Peyer's patch (tissue), 4 donors: ENCODE measurements around the gene ANO9. TPM values are rescaled to one million over a fixed set of nuclear protein-coding genes. Genes with fewer than 3 reads are reported as not detected.

ENCODE experiments used
- DNase-seq, 3 donors: peaks; one replicate each; pipeline ENCODE4 v3.0.0-alpha.2; 2017 to 2019
- H3K27ac ChIP-seq, 4 donors: fragments of 200-600 bp; sonication (generic); one replicate each; pipeline ENCODE4 v1.5.1; 2016 to 2019
- H3K27me3 ChIP-seq, 2 donors: fragments of 200-600 bp; sonication (generic); one replicate each; pipeline ENCODE4 v1.5.1; 2019
- H3K36me3 ChIP-seq, 3 donors: fragments of 200-600 bp; sonication (generic); one replicate each; pipeline ENCODE4 v1.5.1; 2016 to 2019
- H3K4me1 ChIP-seq, 4 donors: fragments of 200-600 bp; sonication (generic); one replicate each; pipeline ENCODE4 v1.5.1; 2016 to 2019
- H3K4me3 ChIP-seq, 4 donors: fragments of 200-600 bp; sonication (generic); 1 replicate in 3 of 4; 2 replicates in 1 of 4; pipeline ENCODE4 v1.5.1; 2016 to 2019; ENCODE audit warnings: mild to moderate bottlenecking in 1 of 4
- H3K9me3 ChIP-seq, 4 donors: fragments of 200-600 bp; sonication (generic); one replicate each; pipeline ENCODE4 v1.5.1; 2016 to 2019; ENCODE audit warnings: mild to moderate bottlenecking in 1 of 4
- CTCF ChIP-seq, 6 experiments: fragments of 450-650 bp in 4 of 6; fragments of 200-600 bp in 2 of 6; sonication (generic) in 1 of 6; IDR thresholded peaks; one replicate each; pipeline ENCODE4 v1.5.1; 2017 to 2019; ENCODE audit warnings: antibody characterized with exemption in 6 of 6, mild to moderate bottlenecking in 3 of 6, moderate library complexity in 1 of 6
- POLR2A ChIP-seq, 2 donors: fragments of 450-650 bp; IDR thresholded peaks; one replicate each; pipeline ENCODE4 v1.5.1; 2017; ENCODE audit warnings: antibody characterized with exemption in 2 of 2, mild to moderate bottlenecking in 2 of 2, moderate library complexity in 2 of 2
- total RNA-seq, 4 donors: library from RNA; depleted of rRNA; stranded (reverse); fragments of >200 nt; gene quantifications; one replicate each; pipeline ENCODE4 v1.1.0, GENCODE V29; 2016

The ANO9 gene
- total RNA-seq, 4 donors from 2014 or later: 161 to 474 (median 254) TPM

DNA sequence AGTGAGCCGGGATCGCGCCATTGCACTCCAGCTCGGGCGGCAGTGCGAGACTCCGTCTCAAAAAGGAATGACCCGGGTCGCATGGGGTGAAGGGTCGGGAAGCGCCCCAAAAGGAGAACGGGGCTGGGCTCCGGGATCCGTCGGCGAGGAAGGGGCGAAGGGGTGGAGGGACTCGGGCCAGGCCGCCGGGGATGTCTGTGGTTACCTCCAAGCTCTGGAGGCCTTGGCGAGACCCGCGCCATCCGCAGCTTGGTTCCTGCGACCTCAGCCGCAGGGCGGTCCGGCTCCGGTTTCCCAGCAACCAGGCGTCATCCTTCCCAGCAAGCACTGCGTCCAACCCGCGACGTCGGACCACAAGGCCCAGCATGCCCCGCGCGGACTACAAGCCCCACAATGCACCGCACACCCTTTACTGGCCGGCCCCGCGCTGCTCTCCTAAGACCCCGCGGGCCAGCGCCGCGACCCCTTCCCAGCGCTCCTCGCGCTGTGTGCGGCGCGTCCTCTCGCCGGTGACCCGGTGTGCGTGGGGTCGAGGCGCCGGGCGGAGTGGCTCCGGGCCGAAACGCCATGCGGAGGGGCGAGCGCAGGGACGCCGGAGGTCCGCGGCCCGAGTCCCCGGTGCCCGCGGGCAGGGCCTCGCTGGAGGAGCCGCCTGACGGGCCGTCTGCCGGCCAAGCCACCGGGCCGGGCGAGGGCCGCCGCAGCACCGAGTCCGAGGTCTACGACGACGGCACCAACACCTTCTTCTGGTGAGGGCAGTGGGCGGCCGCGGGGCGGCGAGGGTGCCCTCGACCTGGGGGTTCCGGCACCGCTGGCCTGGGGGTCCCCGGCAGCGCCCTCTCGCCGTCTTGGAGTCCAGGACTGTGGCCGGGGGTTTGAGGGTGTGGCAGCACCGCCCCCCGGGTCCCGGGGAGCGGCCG, 8.3 kb upstream of the ANO9 start, which contains the start of gene PTDSS2:
TSS of gene PTDSS2 (plus strand) at position 391 of the 920 bp plus-strand sequence. CDS start at position 568, 177 bp downstream.
- H3K9me3 ChIP-seq: no peaks in the 10 kb centered on the region
- DNase-seq: peak; percentile 96 to 98 (median 97)
- H3K27ac ChIP-seq: peak within 1 kb of the TSS; percentile 90 to 97 (median 93)
- H3K36me3 ChIP-seq: peaks cover 0 to 15% (median 0%) of the 10 kb centered on the region in 3 donors
- peak within 1 kb of the TSS; percentile 80 to 99 (median 93) for H3K4me3 ChIP-seq
- no peaks in the 10 kb centered on the region for H3K27me3 ChIP-seq
- peak in 1 of 6 experiments; percentile 27 for TF ChIP-seq CTCF (IDR thresholded peaks at IDR 0.05)
- peak; percentile 44 to 58 for TF ChIP-seq POLR2A (IDR thresholded peaks at IDR 0.05)
- peaks cover 0 to 34% (median 10%) of the 10 kb centered on the region in 4 donors for H3K4me1 ChIP-seq

DNA sequence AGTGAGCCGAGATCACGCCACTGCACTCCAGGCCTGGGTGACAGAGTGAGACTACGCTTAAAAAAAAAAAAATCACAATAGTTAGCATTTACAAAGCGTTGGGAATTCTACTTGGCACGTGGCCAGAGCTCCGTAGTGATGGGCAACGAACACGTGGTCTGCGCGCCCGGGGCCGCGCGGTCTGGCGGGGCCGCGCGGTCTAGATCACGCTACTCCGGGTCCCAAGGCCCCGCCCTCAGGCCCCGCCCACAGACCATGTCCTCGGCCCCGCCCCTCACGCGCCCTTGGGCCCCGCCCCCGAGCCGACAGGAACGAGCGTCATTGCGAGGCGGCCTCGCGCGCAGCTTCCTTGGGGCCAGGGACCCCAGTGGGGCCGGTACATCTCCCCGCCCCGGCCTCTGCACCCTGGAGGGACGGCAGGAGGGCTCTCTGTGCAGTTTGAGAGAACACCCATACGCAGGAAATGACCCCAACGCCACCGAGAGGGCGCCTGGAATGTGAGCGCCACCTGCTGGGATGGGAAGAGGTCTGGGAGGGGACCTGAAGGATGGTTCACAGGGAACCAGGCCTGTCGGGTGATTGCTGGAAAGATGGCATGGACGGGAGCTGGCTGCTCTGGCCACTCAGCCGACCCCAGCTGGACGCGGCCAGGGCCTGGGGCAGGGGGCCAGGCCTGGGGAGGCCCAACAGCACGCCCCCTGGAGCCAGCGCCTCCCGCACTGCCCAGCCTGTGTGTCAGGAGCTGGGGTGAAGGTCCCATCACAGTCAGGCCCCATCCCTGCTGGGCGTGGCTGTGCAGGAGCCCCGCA, 6.3 kb upstream of the ANO9 start:
- TF ChIP-seq POLR2A (IDR thresholded peaks at IDR 0.05) (peak; percentile 70 to 78), CTCF (IDR thresholded peaks at IDR 0.05) (peak; percentile 74 to 98 (median 88))
- Histone ChIP-seq H3K36me3 (peaks cover 0 to 4% (median 0%) of the 10 kb centered on the region in 3 donors), H3K27me3 (no peaks in the 10 kb centered on the region), H3K27ac (peak overlapping the region; percentile 91 to 97 (median 94)), H3K4me1 (peaks cover 0 to 46% (median 10%) of the 10 kb centered on the region in 4 donors), H3K4me3 (peak overlapping the region; percentile 50 to 64 (median 60)), H3K9me3 (no peaks in the 10 kb centered on the region)
- DNase-seq: peak; percentile 98 to 99 (median 99)

GRCh38 chr11:446891-447290, 5.1 kb upstream of the ANO9 start:
- Histone ChIP-seq H3K36me3 (no peaks in the 10 kb centered on the region), H3K27ac (peak overlapping the region in 3 of 4 donors; percentile 91 to 97 (median 96)), H3K9me3 (no peaks in the 10 kb centered on the region), H3K27me3 (no peaks in the 10 kb centered on the region), H3K4me1 (peaks cover 0 to 56% (median 10%) of the 10 kb centered on the region in 4 donors), H3K4me3 (peak overlapping the region in 2 of 4 donors; percentile 34)
- peak in 2 of 3 donors; percentile 81 to 84 for DNase-seq
- TF ChIP-seq POLR2A (IDR thresholded peaks at IDR 0.05) (peak; percentile 49 to 69), CTCF (IDR thresholded peaks at IDR 0.05) (no peak)

DNA sequence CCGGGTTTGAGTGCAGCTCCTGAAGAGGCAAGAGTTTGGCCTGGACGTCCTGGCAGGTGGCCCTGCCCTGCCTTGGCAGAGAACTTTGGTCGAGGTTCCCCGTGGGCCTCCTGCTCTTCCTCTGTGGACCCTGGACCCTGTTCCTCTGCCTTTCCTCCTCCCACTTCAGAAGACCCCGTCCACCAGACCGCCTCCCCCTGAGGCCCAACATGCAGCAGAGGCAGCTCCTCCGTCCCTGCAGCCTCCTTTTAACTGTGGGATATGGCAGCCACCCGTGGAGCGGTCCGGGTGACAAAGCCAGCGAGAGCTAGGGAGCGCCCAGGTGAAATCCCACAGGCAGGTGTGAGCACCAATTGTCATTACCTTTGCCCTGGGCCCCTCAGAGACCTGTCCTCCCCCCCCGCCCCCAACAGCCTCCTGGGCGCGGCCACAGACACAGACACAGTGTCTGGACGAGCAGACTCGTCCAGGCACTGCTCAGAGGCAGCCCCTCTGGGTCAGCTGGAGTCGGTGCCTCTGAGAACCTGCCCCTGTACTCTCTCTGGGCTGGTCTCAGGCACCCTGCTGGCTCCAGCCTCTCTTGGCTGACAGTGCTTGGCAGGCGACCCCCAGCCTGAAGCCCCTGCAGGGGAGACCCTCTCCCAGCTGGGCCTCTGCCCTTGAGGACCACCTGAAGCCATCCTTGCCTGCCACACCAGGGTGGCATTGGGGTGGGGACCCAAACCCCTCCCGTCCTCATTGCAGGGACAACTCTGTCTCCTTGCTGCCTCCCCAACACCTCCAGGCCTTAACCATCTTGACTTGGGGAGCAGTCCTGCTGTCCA, 4.2 kb upstream of the ANO9 start:
- peak overlapping the region in 3 of 4 donors; percentile 91 to 97 (median 96) for H3K27ac ChIP-seq
- peak in 2 of 3 donors; percentile 86 to 87 for DNase-seq
- H3K4me3 ChIP-seq: peak overlapping the region in 2 of 4 donors; percentile 34
- no peaks in the 10 kb centered on the region for H3K36me3 ChIP-seq
- TF ChIP-seq CTCF (IDR thresholded peaks at IDR 0.05) (no peak), POLR2A (IDR thresholded peaks at IDR 0.05) (peak; percentile 84 to 86)
- no peaks in the 10 kb centered on the region for H3K9me3 ChIP-seq
- H3K4me1 ChIP-seq: peaks cover 0 to 50% (median 10%) of the 10 kb centered on the region in 4 donors
- H3K27me3 ChIP-seq: no peaks in the 10 kb centered on the region
